Measurements from ENCODE around the gene GDPD4.

Gene GDPD4

GRCh38 chr11:77203901-77204753, 97.4 kb downstream of the GDPD4 start:
- DNase-seq = no peak

- no peak for DNase-seq
These were observed 98.3 kb downstream of the GDPD4 start for GRCh38 chr11:77202941-77203900.

GRCh38 chr11:77201991-77202841, 99.3 kb downstream of the GDPD4 start:
- no peak for DNase-seq

- no peak for DNase-seq
These were observed 100.1 kb downstream of the GDPD4 start for GRCh38 chr11:77201370-77201769.

GRCh38 chr11:77200351-77201268, 100.9 kb downstream of the GDPD4 start:
- no peak for DNase-seq

GRCh38 chr11:77199137-77199745, 102.2 kb downstream of the GDPD4 start:
- DNase-seq = no peak

GRCh38 chr11:77198440-77198849, 103.0 kb downstream of the GDPD4 start:
- DNase-seq = no peak

GRCh38 chr11:77197626-77198320, 103.7 kb downstream of the GDPD4 start:
- no peak for DNase-seq

- DNase-seq = no peak
These were observed 104.5 kb downstream of the GDPD4 start for GRCh38 chr11:77196961-77197360.

GRCh38 chr11:77195071-77195755, 106.3 kb downstream of the GDPD4 start:
- DNase-seq = no peak

GRCh38 chr11:77193911-77194830, 107.3 kb downstream of the GDPD4 start:
- DNase-seq = no peak

- no peak for DNase-seq
These were observed 108.3 kb downstream of the GDPD4 start for GRCh38 chr11:77193167-77193566.

GRCh38 chr11:77191823-77192495, 109.5 kb downstream of the GDPD4 start:
- no peak for DNase-seq

GRCh38 chr11:77191429-77191822, 110.1 kb downstream of the GDPD4 start:
- no peak for DNase-seq

- no peak for DNase-seq
These were observed 111.0 kb downstream of the GDPD4 start for GRCh38 chr11:77190331-77191075.

GRCh38 chr11:77189588-77190210, 111.8 kb downstream of the GDPD4 start:
- no peak for DNase-seq

All from NCI-H2227 treated with DMSO at 0.1 percent for 48 hours (cell line).